GM21390 (cell line): ENCODE data around the gene TMEM132C.

Experiments used
- ATAC-seq: cut with Tn5 transposase; IDR thresholded peaks from one replicate; pipeline ENCODE4 v1.9.1; 2021; ENCODE audit not compliant: unreplicated experiment

The TMEM132C gene

DNA sequence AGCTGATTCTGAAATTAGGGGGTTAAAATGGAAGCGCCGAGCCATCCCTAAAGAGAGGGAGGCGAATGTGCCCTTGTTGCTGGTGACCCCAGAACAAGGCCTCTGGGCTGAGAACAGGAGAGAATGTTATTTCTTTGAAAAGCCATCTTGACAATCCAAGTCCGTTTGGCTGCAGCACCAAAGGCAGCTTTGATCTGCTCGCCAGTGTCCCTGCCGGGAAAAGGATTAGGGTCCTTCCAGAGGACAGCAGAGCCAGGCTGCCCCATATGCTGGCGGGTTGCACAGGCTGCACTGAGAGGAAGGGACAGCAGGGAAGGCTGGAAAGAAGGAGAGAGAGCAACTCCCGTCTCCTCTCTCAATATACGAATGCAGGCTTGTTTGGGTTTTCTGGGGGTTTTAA, 141.7 kb downstream of the TMEM132C start:
- ATAC-seq: no peak

DNA sequence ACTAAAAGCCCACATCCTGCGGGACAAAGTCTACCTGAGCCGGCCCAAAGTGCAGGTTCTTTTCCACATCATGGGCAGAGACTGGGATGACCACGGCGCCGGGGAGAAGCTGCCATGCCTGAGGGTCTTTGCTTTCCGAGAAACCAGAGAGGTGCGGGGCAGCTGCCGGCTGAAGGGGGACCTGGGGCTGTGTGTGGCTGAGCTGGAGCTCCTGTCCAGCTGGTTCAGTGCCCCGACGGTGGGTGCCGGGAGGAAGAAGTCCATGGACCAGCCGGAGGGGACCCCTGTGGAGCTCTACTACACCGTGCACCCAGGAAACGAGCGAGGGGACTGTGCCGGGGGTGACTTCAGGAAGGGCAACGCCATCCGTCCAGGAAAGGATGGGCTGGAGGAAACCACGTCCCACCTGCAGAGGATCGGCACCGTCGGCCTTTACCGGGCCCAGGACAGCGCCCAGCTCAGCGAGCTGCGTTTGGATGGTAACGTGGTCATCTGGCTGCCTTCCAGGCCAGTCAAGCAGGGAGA, 148.1 kb downstream of the TMEM132C start:
- no peak for ATAC-seq

DNA sequence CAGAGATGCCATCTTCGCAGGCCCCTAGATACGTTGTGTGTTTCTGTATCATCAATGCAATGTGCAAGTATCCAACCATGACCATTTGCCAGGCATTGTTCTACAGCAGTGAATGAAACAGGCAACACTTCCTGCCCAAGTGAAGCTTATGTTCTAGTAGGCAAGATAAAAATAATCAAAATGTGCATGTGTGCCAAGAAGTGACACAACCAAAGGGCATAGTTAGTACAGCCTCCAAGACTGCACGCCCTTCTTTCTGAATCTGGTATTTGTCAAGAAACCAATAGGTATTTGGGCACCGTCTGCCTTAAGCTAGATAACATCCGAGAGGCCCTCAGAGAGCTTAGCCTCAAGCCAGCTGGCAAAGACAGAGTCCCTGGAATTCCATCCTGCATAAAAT, 152.0 kb downstream of the TMEM132C start:
- no peak for ATAC-seq

DNA sequence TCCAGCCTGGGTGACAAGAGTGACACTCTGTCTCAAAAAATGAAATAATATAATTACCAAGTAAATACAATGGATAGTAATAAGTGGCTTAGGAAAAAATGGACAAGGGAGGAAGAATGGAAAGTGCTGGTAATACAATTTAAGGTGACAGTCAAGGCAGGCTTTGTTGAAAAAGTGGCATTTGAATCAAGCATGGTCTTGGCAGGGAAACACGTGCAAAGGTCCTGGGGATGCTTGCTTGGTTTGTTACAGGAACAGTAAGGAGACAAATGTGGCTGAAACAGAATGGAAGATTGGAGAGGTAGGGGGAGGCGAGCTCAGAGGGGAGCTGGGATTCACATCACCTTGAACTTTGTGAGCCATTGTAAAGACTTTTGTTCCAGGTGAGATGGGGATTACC, 153.2 kb downstream of the TMEM132C start:
- ATAC-seq: no peak

DNA sequence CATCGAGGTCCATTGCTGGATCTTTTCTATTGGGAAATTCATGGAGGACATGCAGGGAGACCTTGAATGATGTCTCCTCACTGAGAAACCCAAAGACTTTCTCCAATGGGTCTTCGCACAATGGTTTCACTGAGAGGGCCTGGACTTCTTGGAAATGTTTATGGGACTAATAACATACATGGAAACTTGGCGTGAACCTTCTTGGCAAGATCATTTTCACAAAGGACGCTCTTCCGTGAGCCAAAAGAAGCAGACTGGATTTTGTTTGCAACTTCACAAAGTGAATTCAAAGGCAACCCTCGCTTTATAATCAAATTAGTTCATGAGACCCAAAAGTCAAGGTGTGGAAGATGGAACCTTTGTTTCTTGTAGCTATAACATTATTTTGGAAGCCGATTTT, 154.4 kb downstream of the TMEM132C start:
- ATAC-seq: no peak

DNA sequence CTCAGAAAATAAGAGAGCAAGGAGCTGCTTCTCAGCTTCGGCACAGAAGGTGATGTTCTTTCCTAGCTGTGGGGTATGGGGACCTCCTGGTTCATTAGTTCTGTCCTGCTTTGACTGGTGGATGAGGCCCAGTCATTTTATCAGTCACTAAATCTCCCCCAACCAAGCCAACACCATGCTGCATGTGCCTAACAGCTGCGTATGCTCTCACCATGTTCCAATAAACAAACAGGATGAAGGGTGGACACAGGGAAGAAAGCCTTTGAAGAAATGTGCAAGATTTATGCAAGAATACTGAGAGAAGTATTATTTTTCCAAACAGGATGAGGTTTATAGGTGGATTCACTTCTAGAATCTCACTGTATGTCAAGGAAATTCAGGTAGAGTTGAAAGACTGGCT, 156.2 kb downstream of the TMEM132C start:
- ATAC-seq: no peak

GRCh38 chr12:128424931-128425431, 158.0 kb downstream of the TMEM132C start:
- ATAC-seq: no peak

GRCh38 chr12:128425666-128426331, 158.8 kb downstream of the TMEM132C start:
- ATAC-seq: no peak

GRCh38 chr12:128426511-128426910, 159.5 kb downstream of the TMEM132C start:
- no peak for ATAC-seq

DNA sequence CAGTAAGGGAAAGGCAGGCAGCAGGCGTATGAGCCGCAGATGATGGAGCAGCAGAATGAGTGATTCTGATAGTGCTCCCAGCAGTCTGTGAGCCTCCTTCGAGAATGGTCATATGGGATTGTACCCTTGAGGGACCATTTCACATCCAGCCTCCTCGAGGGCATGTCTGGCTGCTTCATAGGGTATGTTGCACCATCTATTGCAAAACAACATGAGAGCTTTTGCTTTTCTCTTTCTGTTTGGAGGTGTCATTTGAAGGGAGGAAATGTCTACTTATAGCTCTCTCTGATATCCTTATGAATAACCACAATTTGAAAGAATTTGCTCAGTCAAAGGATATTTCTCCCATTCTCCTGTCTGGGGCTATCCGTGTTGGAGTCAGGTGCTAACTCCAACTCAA, 172.8 kb downstream of the TMEM132C start:
- no peak for ATAC-seq

GRCh38 chr12:128442096-128442495, 175.1 kb downstream of the TMEM132C start:
- ATAC-seq: no peak

- no peak for ATAC-seq
Observed at GRCh38 chr12:128444598-128444997, 177.6 kb downstream of the TMEM132C start.

- ATAC-seq: no peak
Observed at GRCh38 chr12:128445415-128446127, 178.6 kb downstream of the TMEM132C start.

DNA sequence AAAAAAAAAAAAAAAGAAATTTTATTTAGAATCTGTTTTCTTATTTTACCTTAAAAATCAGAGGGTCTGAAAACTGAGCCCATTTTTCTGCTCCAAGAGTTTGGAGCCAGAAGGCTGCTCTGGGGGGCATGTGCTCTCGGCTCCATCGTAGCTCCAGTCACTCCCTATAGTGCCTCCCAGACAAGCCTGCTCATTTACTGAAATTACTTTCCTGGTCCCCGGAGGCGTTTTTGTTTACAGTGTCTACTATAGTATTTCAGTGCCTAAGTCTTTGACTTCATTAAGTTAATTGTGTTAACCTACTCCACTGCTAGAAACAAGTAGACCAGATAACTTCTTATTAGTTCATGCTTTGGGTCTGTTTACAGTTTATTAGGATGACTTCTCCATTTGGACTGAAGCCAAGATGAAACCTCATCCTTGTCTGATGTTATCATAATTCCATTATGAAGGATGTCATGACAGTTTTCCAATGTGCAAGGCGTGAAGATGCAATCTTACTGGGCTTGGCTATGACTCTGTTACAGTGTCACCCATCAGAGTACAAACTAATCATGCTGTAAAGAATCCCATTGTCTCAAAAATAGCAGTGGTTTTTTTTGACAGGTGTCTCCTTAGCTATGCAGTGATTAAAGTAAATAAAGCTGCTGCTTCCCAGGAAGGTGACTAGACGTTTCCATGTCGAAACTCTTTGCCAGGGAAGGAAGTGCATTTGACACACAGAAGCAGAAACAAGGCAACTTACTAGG, 182.3 kb downstream of the TMEM132C start:
- ATAC-seq: no peak

- no peak for ATAC-seq
Observed at GRCh38 chr12:128450810-128451209, 183.8 kb downstream of the TMEM132C start.

DNA sequence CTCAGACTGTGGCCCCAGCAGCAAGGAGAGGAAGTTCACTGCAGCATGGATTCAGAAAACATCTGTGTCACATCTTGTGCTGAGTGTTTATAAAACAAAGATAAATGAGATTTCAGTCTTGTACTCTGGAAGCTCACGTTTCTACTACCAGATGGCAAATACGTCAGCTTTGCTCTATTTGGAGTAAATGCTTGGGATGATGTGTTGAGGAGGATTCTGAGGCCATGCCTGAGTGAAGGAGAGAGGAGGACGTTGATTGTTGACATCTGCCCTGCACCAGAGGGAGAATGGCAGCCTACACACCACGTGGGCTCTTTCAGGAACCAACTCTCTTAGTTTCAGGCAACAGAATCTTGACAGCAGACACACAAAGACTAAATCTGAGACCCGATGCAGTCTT, 188.9 kb downstream of the TMEM132C start:
- no peak for ATAC-seq

DNA sequence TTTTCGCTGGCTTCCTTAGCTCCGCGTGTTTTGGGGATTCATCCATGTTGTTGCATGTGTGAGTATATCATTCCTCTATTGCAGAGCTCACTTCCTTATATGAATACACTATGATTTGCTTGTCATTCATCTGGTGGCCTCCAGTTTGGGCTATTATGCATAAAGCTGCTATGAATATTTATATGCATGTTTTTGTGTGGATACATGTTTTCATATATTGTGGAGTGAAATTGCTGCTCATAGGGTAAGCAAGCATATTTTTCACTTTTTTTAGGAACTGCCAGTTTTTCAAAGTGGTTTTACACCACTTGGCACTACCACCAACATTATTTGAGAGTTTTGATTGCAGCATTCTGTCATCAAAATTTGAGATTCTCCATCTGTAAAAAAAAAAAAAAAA, 190.0 kb downstream of the TMEM132C start:
- no peak for ATAC-seq

- ATAC-seq: no peak
Observed at GRCh38 chr12:128458301-128458974, 191.5 kb downstream of the TMEM132C start.

DNA sequence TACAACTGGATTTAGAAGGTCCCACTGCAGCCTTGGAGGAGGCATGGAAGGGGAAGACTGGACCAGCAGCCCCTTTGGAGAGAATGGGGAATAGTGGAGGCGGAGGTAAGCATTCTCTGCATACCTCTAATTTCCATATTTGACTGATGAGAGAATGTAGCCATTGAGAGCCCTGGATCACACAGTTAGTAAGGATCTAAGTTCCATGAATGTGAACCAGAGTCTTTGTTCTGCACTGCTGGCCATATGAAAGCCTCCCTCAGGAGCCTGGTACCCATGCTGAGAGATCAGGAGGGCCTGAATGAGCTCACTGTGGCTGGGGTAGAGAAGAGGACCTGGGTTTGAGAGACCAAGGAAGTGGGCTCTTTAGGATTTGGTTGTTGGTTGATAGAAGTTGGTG, 192.1 kb downstream of the TMEM132C start:
- no peak for ATAC-seq

DNA sequence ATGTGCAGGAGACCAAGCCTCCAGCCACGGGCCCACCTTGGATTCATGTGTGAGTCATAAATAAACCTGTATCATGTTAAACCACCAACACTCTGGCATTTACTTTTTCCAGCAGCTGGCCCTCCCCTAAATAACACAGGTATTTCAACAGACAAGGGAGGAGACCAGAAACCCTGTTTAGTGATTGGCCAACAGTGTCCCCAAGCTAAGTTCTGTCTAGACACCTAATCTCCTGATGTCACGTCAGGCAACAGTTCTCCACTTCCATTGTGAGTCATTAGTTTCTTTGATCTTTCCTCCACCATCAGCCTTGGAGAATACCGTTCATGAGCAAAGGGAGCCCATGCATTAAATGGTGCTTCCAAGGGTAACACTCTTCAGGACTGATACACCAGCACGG, 196.9 kb downstream of the TMEM132C start:
- ATAC-seq: no peak

DNA sequence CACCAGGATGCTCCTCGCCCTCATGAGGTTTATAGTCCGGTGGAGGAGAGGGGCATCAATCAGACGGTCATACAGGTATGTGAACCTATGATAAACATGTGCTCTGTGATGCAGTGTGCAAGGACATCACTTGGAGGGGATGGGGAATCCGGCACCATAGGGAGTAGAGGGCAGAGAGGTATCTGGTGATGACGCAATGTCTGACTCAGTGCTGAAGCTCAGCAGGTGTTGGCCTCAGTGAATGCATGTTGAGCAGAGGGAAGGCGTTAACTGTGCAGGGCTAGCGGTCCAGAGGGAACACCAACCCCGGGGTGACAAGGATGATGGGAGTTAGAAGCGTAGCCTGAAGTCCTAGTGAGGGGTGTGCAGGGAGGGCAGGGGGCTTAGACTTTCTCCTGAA, 200.9 kb downstream of the TMEM132C start:
- no peak for ATAC-seq
